Panc1 (cell line): ENCODE measurements around the gene UGT1A8. TPM values are rescaled to one million over a fixed set of nuclear protein-coding genes. Genes with fewer than 3 reads are reported as not detected.
"Not testable (repeated sequence)": the region's sequence is repeated elsewhere in the genome, so short reads cannot be mapped to it uniquely, and the experiment has no call there.

Experiments used
- ATAC-seq: fragments of 200-7000 bp; cut with Tn5 transposase; 2 replicates; pipeline ENCODE4 v1.9.1; 2020; ENCODE audit warnings: mild to moderate bottlenecking, moderate library complexity
- BruUV-seq: library from RNA; stranded (reverse); fragments of 400-500 nt; replicated peaks from 2 replicates; lab custom pipeline; 2021; lab: Mats Ljungman, UMichigan
- CTCF ChIA-PET: fragments of 300-600 bp; sonication (Branson Sonifier 250); formaldehyde crosslinking; loops from one replicate; lab custom pipeline; 2022; ENCODE audit warnings: antibody characterized with exemption; lab: Charles Lee
- POLR2A ChIA-PET: fragments of 300-600 bp; sonication (Branson Sonifier 250); formaldehyde crosslinking; loops from one replicate; lab custom pipeline; 2022; ENCODE audit warnings: antibody characterized with exemption; lab: Charles Lee
- DNase-seq: peaks from one replicate; pipeline ENCODE4 v3.0.0-alpha.2; 2010; ENCODE audit warnings: low read depth, low spot score
- H3K27ac ChIP-seq: 2 replicates; pipeline ENCODE4 v1.5.1; 2011; ENCODE audit warnings: mild to moderate bottlenecking, low read length, inconsistent platforms
- H3K27me3 ChIP-seq: fragments of 200-500 bp; sonication (Bioruptor generic); 2 replicates; pipeline ENCODE4 v1.6.0; 2014; ENCODE audit warnings: low read length, inconsistent platforms; ENCODE audit not compliant: control insufficient read depth, insufficient read depth
- H3K36me3 ChIP-seq: fragments of 200-500 bp; sonication (Bioruptor generic); 2 replicates; pipeline ENCODE4 v1.5.1; 2014; ENCODE audit warnings: inconsistent platforms, mild to moderate bottlenecking, low read length, moderate library complexity; ENCODE audit not compliant: control insufficient read depth, insufficient read depth
- H3K4me1 ChIP-seq: 2 replicates; pipeline ENCODE4 v1.5.1; 2011; ENCODE audit warnings: inconsistent platforms, mild to moderate bottlenecking, low read length, moderate library complexity; ENCODE audit not compliant: control insufficient read depth, insufficient read depth
- H3K4me3 ChIP-seq, 2 experiments: 2 replicates each; pipeline ENCODE4 v1.5.1; 2011 to 2012; ENCODE audit warnings: low read depth in 2 of 2, low read length in 2 of 2, mild to moderate bottlenecking in 2 of 2, inconsistent platforms in 1 of 2, moderate library complexity in 1 of 2
- H3K9me3 ChIP-seq: fragments of 200-500 bp; sonication (Bioruptor generic); 2 replicates; pipeline ENCODE4 v1.5.1; 2014; ENCODE audit warnings: low read depth, mild to moderate bottlenecking, inconsistent platforms, low read length, moderate library complexity; ENCODE audit not compliant: control insufficient read depth, insufficient read depth
- POLR2AphosphoS5 ChIP-seq: IDR thresholded peaks from 2 replicates; pipeline ENCODE4 v1.6.1; 2012; ENCODE audit warnings: mild to moderate bottlenecking, low read depth, low read length, moderate library complexity
- SIN3A ChIP-seq: IDR thresholded peaks from 2 replicates; pipeline ENCODE4 v1.6.1; 2012; ENCODE audit warnings: low read depth, mild to moderate bottlenecking, low read length, moderate library complexity, borderline replicate concordance; ENCODE audit not compliant: insufficient read depth
- TCF7L2 ChIP-seq: IDR thresholded peaks from 2 replicates; pipeline ENCODE4 v1.6.1; 2011; ENCODE audit warnings: mild to moderate bottlenecking, low read depth, low read length, inconsistent platforms
- in situ Hi-C: cut with HindIII; loops from 2 replicates; pipeline ENCODE4 v1.10.0; 2016; ENCODE audit warnings: low sequenced_read_pairs, low pct_unique_long_range_greater_than_20kb
- intact Hi-C: fragments of 100-400 bp; cut with micrococcal nuclease; formaldehyde crosslinking; loops from one replicate; pipeline ENCODE4 v1.10.0; 2022; ENCODE audit not compliant: unreplicated experiment
- total RNA-seq: library from RNA; stranded (reverse); gene quantifications from one replicate; pipeline ENCODE4 v1.2.1, GENCODE V29; 2021; ENCODE audit not compliant: unreplicated experiment
- TF ChIP-seq, protein P1 (sequence below): fragments of 450-650 bp; IDR thresholded peaks from 2 replicates; pipeline ENCODE4 v1.5.1; 2017; ENCODE audit warnings: mild to moderate bottlenecking
- TF ChIP-seq, protein P2 (sequence below), 2 experiments: IDR thresholded peaks; 2 replicates each; pipeline ENCODE4 v1.6.1; 2011 to 2012; ENCODE audit warnings: low read depth in 2 of 2, control low read depth in 1 of 2, low read length in 1 of 2, mild to moderate bottlenecking in 1 of 2, moderate library complexity in 1 of 2; ENCODE audit not compliant: insufficient read depth in 1 of 2

Gene UGT1A8
- total RNA-seq, 1 experiment from 2014 or later = 0.15 TPM

DNA sequence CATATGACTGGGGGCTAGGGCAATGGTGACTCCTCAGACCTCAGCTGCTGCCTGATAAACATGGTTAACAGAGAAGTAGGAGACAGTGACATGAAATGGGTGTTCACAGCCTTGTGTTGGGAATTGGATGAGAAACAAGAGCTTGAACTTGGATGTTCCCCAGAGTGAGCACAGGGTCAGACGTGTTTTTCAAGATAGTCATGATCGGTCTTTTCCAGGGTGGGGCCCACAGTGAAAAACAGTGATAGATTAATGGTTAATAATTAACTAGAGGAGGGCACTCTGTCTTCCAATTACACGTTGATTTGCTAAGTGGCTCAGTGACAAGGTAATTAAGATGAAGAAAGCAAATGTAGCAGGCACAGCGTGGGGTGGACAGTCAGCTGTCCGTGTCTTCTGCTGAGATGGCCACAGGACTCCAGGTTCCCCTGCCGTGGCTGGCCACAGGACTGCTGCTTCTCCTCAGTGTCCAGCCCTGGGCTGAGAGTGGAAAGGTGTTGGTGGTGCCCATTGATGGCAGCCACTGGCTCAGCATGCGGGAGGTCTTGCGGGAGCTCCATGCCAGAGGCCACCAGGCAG lies 111.4 kb downstream of the UGT1A8 start, which contains the start of gene UGT1A3:
UGT1A3 (plus strand) TSS at position 320 of the 579 bp plus-strand sequence; CDS start at position 405, 85 bp downstream.
- in situ Hi-C loops = no loop called here
- Histone ChIP-seq H3K9me3 (no peaks in the 10 kb centered on the region), H3K27ac (no peak within 1 kb of the TSS), H3K4me1 (no peaks in the 10 kb centered on the region), H3K36me3 (no peaks in the 10 kb centered on the region), H3K4me3 (no peak within 1 kb of the TSS), H3K27me3 (no peaks in the 10 kb centered on the region)
- no peak for ATAC-seq
- ChIA-PET POLR2A (no interaction called here), CTCF (no interaction called here)
- no peak for DNase-seq
- TF ChIP-seq POLR2AphosphoS5 (no peak), TCF7L2 (no peak), SIN3A (no peak)
- TF ChIP-seq, protein P1, sequence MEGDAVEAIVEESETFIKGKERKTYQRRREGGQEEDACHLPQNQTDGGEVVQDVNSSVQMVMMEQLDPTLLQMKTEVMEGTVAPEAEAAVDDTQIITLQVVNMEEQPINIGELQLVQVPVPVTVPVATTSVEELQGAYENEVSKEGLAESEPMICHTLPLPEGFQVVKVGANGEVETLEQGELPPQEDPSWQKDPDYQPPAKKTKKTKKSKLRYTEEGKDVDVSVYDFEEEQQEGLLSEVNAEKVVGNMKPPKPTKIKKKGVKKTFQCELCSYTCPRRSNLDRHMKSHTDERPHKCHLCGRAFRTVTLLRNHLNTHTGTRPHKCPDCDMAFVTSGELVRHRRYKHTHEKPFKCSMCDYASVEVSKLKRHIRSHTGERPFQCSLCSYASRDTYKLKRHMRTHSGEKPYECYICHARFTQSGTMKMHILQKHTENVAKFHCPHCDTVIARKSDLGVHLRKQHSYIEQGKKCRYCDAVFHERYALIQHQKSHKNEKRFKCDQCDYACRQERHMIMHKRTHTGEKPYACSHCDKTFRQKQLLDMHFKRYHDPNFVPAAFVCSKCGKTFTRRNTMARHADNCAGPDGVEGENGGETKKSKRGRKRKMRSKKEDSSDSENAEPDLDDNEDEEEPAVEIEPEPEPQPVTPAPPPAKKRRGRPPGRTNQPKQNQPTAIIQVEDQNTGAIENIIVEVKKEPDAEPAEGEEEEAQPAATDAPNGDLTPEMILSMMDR = no peak
- TF ChIP-seq, protein P2, sequence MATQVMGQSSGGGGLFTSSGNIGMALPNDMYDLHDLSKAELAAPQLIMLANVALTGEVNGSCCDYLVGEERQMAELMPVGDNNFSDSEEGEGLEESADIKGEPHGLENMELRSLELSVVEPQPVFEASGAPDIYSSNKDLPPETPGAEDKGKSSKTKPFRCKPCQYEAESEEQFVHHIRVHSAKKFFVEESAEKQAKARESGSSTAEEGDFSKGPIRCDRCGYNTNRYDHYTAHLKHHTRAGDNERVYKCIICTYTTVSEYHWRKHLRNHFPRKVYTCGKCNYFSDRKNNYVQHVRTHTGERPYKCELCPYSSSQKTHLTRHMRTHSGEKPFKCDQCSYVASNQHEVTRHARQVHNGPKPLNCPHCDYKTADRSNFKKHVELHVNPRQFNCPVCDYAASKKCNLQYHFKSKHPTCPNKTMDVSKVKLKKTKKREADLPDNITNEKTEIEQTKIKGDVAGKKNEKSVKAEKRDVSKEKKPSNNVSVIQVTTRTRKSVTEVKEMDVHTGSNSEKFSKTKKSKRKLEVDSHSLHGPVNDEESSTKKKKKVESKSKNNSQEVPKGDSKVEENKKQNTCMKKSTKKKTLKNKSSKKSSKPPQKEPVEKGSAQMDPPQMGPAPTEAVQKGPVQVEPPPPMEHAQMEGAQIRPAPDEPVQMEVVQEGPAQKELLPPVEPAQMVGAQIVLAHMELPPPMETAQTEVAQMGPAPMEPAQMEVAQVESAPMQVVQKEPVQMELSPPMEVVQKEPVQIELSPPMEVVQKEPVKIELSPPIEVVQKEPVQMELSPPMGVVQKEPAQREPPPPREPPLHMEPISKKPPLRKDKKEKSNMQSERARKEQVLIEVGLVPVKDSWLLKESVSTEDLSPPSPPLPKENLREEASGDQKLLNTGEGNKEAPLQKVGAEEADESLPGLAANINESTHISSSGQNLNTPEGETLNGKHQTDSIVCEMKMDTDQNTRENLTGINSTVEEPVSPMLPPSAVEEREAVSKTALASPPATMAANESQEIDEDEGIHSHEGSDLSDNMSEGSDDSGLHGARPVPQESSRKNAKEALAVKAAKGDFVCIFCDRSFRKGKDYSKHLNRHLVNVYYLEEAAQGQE (IDR thresholded peaks at IDR 0.05; ENCODE audit: insufficient read depth in 1 of 2, low read depth in 2 of 2, low read length in 1 of 2) = no peak
- no TSS peak for BruUV-seq
- intact Hi-C loops = loop anchor here (10.0 kb wide), 1 partner anchor 114 kb away; the partner anchor contains the start of gene UGT1A8

DNA sequence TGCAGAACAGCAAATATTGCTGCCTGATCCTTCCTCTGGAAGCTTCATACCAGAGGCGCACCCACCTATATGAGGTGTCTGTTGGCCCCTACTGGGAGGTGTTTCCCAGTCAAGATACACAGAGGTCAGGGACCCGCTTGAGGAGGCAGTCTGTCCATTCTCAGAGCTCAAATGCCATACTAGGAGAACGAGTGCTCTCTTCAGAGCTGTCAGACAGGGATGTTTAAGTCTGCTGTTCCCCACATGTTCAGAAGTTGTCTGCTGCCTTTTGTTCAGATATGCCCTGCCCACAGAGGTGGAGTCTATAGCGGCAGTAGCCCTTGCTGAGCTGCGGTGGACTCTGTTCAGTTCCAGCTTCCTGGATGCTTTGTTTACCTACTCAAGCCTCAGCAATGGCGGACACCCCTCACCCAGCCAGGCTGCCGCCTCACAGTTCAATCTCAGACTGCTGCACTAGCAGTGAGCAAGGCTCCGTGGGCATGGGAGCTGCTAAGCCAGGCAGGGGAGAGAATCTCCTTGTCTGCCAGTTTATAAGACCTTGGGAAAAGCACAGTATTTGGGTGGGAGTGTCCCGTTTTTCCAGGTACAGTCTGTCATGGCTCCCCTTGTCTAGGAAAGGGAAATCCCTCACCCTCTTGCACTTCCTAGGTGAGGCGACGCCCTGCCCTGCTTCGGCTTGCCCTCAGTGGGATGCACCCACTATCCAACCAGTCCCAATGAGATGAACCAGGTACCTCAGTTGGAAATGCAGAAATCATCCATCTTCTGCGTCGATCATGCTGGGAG lies 119.6 kb downstream of the UGT1A8 start:
- DNase-seq, BruUV-seq, ATAC-seq, H3K36me3 ChIP-seq, POLR2A ChIA-PET, H3K9me3 ChIP-seq, H3K27ac ChIP-seq, intact Hi-C loops, in situ Hi-C loops, H3K4me3 ChIP-seq, H3K4me1 ChIP-seq, CTCF ChIA-PET, H3K27me3 ChIP-seq: not testable (repeated sequence)

DNA sequence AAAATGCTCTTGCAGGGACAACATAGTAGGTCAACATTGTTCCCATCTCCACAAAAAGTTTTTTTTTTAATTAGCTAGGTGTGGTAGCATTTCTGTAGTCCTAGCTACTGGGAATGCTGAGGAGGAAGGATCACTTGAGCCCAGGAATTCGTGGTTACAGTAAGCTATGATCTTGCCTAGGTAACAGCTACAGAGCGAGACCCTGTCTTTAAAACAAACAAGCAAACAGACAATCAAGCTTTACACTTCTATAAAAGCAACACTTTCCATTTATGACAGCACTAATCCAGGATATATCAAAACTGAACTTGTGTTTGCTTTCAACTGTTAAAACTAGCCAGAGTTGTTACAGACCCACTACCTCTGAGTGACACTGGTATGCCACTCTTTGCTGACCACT lies 123.4 kb downstream of the UGT1A8 start:
- in situ Hi-C loops = no loop called here
- POLR2A ChIA-PET = no interaction called here
- H3K36me3 ChIP-seq = no peaks in the 10 kb centered on the region

More for the DNA sequence above, 123.4 kb downstream of the UGT1A8 start:
- no peaks in the 10 kb centered on the region for H3K9me3 ChIP-seq
- no peaks in the 10 kb centered on the region for H3K4me1 ChIP-seq
- no TSS peak for BruUV-seq
- DNase-seq (no peak), ATAC-seq (no peak)
- TF ChIP-seq, protein P2 (IDR thresholded peaks at IDR 0.05; ENCODE audit: insufficient read depth in 1 of 2, low read depth in 2 of 2, low read length in 1 of 2) = no peak
- TF ChIP-seq TCF7L2 (no peak), SIN3A (no peak), POLR2AphosphoS5 (no peak)
- TF ChIP-seq, protein P1 = no peak
- H3K27ac ChIP-seq = no peak overlapping the region
- no peak overlapping the region for H3K4me3 ChIP-seq
- H3K27me3 ChIP-seq = no peaks in the 10 kb centered on the region
- intact Hi-C loops = no loop called here
- CTCF ChIA-PET = no interaction called here
